GM15510 (cell line): ENCODE measurements around the gene USP54.

Experiments
- POLR2A ChIP-seq: IDR thresholded peaks from 3 replicates; pipeline ENCODE4 v1.6.1; 2011; ENCODE audit warnings: borderline replicate concordance; ENCODE audit not compliant: insufficient read length; ENCODE audit errors: extremely low read depth

The USP54 gene

DNA sequence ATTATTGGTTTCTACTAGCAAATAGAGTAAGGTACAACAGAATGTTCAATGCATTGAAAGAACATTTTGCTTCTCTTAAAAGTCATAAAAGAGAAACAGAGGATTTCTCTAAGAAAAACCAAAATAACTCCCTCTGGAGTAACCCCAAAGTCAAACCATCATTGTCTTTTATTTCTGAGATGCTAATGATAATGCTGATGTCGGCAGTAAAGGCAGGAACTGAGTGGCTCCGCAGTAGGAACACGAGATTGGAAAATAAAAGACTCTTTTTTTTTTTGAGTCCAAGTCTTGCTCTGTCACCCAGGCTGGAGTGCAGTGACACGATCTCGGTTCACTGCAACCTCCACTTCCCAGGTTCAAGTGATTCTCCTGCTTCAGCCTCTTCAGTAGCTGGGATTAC lies 2.7 kb upstream of the USP54 start:
- no peak for TF ChIP-seq POLR2A

- TF ChIP-seq POLR2A, result no peak
These were observed 2.0 kb upstream of the USP54 start for GRCh38 chr10:73593110-73593509.

- no peak for TF ChIP-seq POLR2A
These were observed 975 bp upstream of the USP54 start for GRCh38 chr10:73591935-73592699.

- no peak for TF ChIP-seq POLR2A
These were observed 1.5 kb downstream of the USP54 start for GRCh38 chr10:73589563-73590126.

DNA sequence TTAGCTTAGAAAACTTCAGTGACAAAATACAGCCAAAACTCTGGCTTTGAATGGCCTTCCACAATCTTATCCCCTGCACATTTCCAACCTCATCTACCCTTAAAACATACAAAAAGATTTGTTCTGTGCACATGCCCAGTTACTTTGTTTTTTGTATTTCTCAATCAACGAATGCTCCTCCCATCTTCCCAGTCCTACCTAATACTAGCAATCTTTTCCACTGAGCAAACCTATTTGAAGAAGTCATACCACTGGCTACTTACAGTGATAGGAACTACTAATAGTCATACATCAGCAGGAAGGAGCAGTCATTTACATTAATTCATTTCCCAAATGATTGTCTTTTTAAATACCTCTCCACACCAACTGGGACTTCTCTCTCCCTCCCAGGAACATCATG lies 2.5 kb downstream of the USP54 start:
- TF ChIP-seq POLR2A, result no peak

DNA sequence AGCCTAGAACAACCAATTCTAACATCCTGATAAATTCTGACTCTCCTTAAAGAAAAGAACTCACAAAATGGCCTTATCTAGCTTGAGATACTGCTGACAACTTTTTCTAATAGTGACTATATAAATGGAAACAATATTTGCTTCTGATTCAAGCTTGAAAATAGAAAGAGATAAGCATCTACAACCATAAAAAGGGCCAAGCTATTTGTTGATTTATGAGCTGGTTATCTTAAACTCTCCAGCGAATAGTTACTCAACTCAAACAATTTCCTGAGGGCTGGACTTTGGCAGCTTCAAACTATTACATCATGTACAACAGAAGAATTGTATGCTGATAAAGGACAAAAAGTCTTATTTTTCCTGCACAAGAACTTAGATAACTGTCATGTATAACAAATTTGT lies 4.6 kb downstream of the USP54 start:
- no peak for TF ChIP-seq POLR2A

DNA sequence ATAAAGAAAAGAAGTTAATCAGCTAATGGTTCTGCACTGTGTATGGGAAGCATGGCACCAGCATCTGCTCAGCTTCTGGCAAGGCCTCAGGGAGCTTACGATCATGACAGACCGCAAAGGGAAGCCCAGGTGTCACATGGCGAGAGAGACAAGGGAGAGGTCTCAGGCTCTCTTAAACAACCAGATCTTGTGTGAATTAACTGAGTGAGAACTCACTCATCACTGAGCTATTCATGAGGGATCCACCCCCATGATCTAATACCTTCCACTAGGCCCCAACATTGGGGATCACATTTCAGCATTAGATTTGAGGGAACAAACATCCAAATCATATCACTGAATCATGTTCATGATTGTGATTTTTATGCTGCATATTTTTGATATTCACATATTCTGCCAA lies 5.8 kb downstream of the USP54 start:
- TF ChIP-seq POLR2A, result no peak

DNA sequence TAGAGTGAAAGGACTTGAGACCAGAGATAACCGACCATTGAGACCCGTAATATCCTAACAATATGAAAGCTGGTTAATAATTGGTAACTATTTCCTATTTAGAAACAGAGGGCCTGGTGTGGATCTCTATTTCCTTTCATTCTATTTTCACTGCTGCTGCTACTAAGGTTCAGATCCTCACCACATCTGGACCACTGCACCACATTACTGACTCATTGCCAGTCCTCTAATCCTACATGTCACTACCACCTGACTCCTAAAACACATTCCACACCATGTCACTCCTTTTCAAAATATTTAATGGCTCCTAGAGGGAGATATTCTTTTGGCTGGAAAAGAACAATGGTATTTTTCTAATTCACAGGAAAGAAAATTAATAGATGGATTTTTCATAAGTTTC lies 6.4 kb downstream of the USP54 start:
- TF ChIP-seq POLR2A, result no peak

DNA sequence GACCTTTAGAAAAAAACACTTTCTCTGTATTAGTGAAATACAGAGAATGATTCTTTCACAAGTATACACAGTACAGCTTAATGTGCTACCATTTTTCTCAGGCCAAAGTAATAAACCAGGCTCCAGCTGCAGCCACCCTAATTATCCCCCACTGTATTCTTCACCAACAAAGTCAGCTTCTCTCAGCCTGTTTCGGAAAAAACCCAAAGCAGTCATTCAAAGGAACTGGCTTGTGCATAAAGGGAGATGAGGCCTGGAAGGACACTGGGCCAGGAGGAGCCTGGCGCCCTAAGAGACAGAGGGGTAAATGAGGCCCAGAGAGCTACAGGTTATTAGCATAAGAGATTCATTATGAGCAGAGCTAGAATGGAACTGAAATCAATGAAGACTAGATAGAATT lies 9.2 kb downstream of the USP54 start:
- TF ChIP-seq POLR2A, result no peak

DNA sequence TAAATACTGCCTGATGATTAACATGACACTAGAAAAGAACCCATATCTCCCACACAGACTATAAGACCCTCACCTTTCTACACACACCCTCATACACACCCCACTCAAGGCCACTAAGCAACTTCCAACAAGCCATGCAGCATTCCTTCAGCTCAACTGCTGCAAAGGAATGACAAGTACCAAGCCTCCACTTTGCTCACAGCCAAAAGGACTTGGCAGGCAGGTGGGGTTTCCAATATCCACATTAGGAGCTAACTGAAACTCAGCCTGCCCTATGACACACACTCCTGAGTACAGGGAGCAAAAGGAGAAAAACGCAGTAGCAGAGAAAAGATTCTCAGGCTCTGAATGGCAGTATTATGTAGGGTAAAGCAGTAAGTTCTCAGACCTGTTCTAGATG lies 13.4 kb downstream of the USP54 start:
- no peak for TF ChIP-seq POLR2A

GRCh38 chr10:73576890-73577591 lies 14.1 kb downstream of the USP54 start:
- TF ChIP-seq POLR2A, result no peak

GRCh38 chr10:73576178-73576889 lies 14.8 kb downstream of the USP54 start:
- no peak for TF ChIP-seq POLR2A

DNA sequence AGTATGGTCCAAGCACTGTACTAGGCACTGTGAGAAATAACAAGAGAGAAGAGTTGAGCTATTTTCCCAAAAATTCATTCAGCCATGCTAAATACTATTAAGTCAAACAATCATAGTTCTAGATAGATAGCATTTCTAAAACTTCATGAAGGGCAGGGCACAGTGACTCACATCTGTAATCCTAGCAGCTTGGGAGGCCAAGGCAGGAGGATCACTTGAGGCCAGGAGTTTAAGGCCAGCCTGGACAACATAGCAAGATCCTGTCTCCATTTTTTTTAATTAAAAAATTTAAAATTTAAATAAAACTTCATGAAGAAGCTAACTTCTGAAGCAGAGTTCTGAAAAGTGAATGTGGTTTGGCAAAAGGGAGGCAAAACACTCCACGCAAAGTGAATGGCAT lies 29.9 kb downstream of the USP54 start:
- no peak for TF ChIP-seq POLR2A

DNA sequence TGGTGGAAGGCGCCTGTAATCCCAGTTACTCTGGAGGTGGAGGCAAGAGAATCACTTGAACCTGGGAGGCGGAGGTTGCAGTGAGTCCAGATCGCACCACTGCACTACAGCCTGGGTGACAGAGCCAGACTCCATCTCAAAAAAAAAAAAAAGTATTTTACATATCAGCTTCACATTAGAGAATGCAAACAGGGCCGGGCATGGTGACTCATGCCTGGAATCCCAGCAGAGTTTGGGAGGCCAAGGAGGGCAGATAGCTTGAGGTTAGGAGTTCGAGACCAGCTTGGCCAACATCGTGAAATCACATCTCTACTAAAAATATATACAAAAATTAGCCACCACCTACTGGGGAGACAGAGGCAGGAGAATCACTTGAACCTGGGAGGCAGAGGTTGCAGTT lies 31.6 kb downstream of the USP54 start:
- no peak for TF ChIP-seq POLR2A

- no peak for TF ChIP-seq POLR2A
These were observed 34.3 kb downstream of the USP54 start for GRCh38 chr10:73556855-73557254.
